ENCODE measurements around the gene PPP3CA. TPM values are rescaled to one million over a fixed set of nuclear protein-coding genes. Genes with fewer than 3 reads are reported as not detected.
"Not testable (repeated sequence)": the region's sequence is repeated elsewhere in the genome, so short reads cannot be mapped to it uniquely, and the experiment has no call there.

Gene PPP3CA
- total RNA-seq, 2 experiments from 2014 or later: 31.1 to 33.4 TPM

DNA sequence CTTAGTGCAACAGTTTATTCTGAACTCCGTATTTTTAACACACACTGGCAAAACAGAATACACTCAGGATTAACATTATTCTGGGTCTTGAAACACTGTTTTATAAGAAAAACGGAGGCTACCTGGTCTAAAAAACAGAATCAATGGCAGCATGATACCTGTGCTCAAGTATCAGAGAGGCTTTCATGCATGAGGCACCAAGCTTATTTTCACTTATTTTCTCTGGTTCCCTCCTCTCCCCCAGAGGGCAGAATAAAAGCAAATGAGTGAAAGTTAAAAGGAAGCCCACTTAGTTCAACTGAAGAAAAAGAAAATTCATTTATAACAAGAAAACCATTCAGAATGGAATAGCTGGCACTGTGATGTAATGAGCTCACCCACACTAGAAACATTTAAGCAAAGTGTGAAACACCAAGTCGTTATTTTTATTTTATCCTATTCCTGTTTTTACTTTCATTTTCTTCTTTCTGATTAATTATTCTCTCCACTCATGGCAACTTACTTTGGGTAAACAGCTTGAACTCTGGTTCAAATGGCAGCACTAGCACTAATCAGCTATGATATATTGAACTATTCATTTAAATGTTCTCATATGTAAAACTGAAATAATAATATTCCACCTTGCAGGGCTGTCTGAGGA, 211.8 kb downstream of the PPP3CA start:
- Mint-ChIP-seq H3K4me3 (peak overlapping the region; percentile 44), H3K9me3 (peaks cover 11% of the 10 kb centered on the region), H3K27ac (peak overlapping the region; percentile 23), H3K4me1 (peaks cover 11% of the 10 kb centered on the region), H3K27me3 (no peaks in the 10 kb centered on the region), H3K36me3 (peaks cover 14% of the 10 kb centered on the region)
- POLR2A ChIA-PET: no interaction called here
- no peak for ATAC-seq (ENCODE audit: low read depth)
- DNase-seq: no peak

DNA sequence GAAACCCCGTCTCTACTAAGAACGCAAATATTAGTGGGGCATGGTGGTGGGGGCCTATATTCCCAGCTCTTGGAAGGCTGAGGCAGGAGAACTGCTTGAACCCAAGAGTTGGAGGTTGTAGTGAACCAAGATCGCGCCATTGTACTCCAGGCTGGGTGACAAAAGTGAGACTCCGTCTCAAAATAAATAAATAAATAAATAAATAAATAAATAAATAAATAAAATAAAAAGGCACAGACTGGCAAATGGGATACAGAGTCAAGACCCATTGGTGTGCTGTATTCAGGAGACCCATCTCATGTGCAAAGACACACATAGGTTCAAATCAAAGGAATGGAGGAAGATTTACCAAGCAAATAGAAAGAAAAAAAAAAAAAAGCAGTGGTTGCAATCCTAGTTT, 216.3 kb downstream of the PPP3CA start:
- H3K4me1 Mint-ChIP-seq: peaks cover 11% of the 10 kb centered on the region
- H3K27ac Mint-ChIP-seq; DNase-seq; H3K27me3 Mint-ChIP-seq; POLR2A ChIA-PET; ATAC-seq (ENCODE audit: low read depth); H3K4me3 Mint-ChIP-seq: not testable (repeated sequence)
- H3K36me3 Mint-ChIP-seq: peaks cover 18% of the 10 kb centered on the region
- H3K9me3 Mint-ChIP-seq: peaks cover 13% of the 10 kb centered on the region

DNA sequence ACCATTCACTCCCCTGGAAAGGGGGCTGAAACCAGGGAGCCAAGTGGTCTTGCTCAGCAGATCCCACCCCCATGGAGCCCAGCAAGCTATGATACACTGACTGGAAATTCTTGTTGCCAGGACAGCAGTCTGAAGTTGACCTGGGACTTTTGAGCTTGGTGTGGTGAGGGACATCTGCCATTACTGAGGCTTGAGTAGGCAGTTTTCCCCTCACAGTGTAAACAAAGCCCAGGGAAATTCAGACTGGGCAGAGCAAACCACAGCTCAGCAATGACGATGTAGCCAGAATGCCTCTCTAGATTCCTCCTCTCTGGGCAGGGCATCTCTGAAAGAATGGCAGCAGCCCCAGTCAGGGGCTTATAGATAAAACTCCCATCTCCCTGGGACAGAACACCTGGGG, 218.4 kb downstream of the PPP3CA start:
- DNase-seq; H3K9me3 Mint-ChIP-seq; ATAC-seq (ENCODE audit: low read depth); H3K4me1 Mint-ChIP-seq; H3K27me3 Mint-ChIP-seq; H3K27ac Mint-ChIP-seq; H3K4me3 Mint-ChIP-seq; POLR2A ChIA-PET: not testable (repeated sequence)
- H3K36me3 Mint-ChIP-seq: peaks cover 14% of the 10 kb centered on the region

DNA sequence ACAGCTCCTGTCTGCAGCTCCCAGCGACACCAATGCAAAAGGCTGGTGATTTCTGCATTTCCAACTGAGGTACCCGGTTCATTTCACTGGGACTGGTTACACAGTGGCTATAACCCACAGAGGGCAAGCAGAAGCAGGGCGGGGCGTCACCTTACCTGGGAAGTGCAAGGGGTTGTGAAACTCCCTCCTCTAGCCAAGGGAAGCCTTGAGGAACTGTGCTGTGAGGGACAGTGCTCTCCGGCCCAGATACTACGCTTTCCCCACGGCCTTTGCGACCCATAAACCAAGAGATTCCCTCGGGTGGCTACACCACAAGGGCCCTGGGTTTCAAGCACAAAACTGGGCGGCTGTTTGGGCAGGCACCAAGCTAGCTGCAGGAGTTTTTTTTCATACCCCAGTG, 218.9 kb downstream of the PPP3CA start:
- no peak overlapping the region for H3K4me3 Mint-ChIP-seq
- POLR2A ChIA-PET: no interaction called here

DNA sequence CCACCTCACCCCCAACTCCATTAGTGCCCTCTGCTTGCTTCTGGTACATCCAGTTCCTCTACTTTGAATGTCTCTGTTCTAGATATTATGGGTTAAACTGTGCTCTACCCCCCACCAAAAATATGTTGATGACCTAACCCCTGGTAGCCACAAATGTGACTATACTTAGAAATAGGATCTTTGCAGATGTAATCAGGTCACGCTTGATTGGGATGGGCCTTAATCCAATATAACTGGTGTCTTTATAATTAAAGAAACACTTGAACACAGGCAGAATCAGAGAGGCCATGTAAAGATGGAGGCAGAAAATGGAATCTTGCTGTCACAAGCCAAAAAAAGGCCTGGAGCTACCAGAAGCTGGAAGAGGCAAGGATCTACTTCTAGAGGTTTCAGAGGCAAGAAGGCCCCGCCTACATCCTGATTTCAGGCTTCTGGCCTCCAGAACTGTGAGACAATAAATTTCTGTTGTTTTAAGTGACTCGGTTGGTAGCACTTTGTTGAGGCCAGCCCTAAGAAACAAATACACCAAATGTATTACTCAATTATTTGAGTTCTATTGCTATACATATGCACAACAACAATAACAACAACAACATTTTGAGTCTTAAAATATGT, 220.0 kb downstream of the PPP3CA start:
- no peak for DNase-seq
- Mint-ChIP-seq H3K27me3 (no peaks in the 10 kb centered on the region), H3K27ac (no peak overlapping the region), H3K9me3 (peaks cover 5% of the 10 kb centered on the region), H3K4me3 (no peak overlapping the region), H3K36me3 (peaks cover 9% of the 10 kb centered on the region), H3K4me1 (peaks cover 5% of the 10 kb centered on the region)
- no peak for ATAC-seq (ENCODE audit: low read depth)
- POLR2A ChIA-PET: no interaction called here

More for the DNA sequence above, 218.9 kb downstream of the PPP3CA start:
- Mint-ChIP-seq H3K36me3 (peaks cover 12% of the 10 kb centered on the region), H3K27me3 (no peaks in the 10 kb centered on the region), H3K9me3 (peaks cover 9% of the 10 kb centered on the region), H3K4me1 (peaks cover 4% of the 10 kb centered on the region), H3K27ac (no peak overlapping the region)
- ATAC-seq (ENCODE audit: low read depth): no peak
- DNase-seq: no peak

DNA sequence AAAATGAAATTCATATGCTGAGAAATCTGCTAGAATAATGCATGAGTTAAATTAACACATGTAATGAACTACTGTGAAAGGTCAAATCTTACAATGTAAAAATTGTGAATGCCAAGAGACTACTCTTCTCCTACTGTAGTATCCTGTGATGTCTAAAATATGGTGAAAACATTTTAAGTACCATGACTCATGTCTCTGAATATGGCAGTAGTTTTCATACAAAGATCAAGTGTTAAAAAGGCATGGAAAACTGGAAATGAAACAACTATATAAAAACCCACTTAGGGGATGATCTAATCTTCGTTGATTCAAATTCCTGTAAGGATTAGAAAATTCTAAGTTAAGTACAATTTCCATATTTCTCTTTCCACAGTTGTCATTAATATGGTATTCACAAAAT, 221.3 kb downstream of the PPP3CA start:
- Mint-ChIP-seq H3K9me3 (peaks cover 5% of the 10 kb centered on the region), H3K36me3 (peaks cover 9% of the 10 kb centered on the region), H3K27me3 (no peaks in the 10 kb centered on the region), H3K4me1 (peaks cover 5% of the 10 kb centered on the region), H3K27ac (no peak overlapping the region), H3K4me3 (no peak overlapping the region)
- ATAC-seq (ENCODE audit: low read depth) (no peak), DNase-seq (no peak)
- POLR2A ChIA-PET: no interaction called here

DNA sequence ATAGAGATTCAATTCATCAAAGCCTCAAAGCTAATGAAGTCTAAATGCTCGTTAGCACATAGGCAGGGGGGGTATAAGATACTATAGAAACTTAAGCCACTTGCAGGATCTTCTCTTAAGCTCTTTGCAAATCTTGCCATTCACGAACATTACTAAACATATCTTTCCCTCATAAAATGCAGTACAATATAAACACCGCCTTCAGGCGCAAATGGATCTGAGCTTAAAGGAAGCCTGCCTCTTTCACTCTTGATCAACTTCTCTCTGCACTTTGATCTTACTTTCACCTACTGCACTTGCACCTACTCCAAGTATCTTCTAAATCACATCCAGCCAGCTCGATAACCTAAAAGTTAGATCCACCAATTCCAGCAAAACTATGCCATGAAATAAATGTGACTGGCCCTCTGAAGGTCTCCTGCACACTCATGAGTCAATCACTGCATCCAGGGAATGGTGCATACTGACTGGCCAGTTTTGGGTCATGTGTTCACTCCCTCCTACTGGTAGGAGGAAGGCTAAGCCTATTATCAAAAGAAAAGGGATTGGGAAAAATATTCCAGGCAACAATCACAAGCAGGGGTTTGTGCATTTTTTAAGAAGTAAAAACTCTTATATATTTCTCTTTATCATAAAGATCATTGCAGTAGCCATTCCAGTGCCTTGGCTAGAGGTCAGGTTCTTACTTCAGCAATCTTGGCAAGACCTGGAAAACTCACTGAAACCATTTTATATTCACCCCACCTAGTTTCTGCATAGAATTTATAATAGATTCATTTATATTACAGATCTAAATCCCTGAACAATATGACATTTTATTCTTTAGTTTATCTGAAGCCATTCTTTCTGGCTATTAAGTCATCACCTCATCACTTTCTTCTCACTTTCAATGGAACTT, 222.0 kb downstream of the PPP3CA start:
- POLR2A ChIA-PET: no interaction called here
- no peak for DNase-seq
- H3K4me1 Mint-ChIP-seq: peaks cover 5% of the 10 kb centered on the region
- no peak overlapping the region for H3K27ac Mint-ChIP-seq
- no peak for ATAC-seq (ENCODE audit: low read depth)
- H3K36me3 Mint-ChIP-seq: peaks cover 9% of the 10 kb centered on the region
- no peaks in the 10 kb centered on the region for H3K27me3 Mint-ChIP-seq
- H3K4me3 Mint-ChIP-seq: no peak overlapping the region
- peaks cover 5% of the 10 kb centered on the region for H3K9me3 Mint-ChIP-seq

DNA sequence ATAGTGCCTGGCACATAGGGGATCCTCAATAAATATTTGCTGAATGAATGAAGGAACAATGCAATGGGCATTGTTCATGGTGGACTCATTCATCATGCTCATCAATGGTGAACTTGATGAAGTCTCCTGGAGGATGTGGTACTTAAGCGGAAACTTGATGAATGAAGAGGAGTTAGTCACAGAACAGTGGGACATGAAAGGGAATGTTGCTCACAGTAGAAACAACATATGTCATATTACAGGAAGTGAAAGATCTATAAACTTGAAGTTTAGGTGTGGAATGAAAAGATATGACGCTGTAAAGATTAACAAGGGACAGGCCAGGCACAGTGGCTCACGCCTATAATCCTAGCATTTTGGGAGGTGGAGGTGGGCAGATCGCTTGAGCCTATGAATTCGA, 224.1 kb downstream of the PPP3CA start:
- H3K4me3 Mint-ChIP-seq: no peak overlapping the region
- DNase-seq (no peak), ATAC-seq (ENCODE audit: low read depth) (no peak)
- no peaks in the 10 kb centered on the region for H3K27me3 Mint-ChIP-seq
- H3K27ac Mint-ChIP-seq: no peak overlapping the region
- peaks cover 2% of the 10 kb centered on the region for H3K9me3 Mint-ChIP-seq
- POLR2A ChIA-PET: no interaction called here
- H3K36me3 Mint-ChIP-seq: peaks cover 7% of the 10 kb centered on the region
- H3K4me1 Mint-ChIP-seq: peaks cover 5% of the 10 kb centered on the region

DNA sequence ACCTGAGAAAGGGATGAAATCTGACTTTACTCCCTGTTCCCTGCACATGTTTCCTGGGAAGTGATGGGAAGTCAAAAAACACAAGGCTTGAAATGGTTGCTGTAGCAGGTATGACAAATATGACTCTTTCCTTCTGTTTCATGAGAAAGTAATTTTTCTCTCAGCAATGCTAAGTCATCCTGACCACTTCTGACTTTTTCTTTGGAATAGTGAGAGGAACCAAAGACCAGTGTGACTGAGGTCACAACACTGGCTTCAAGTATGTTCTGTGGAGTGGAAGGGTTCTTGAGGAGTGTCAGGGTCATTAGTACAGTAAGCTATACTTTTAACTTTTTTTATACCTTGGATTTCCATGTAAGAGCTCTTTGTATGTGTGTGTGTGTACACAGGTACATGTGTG, 225.3 kb downstream of the PPP3CA start:
- DNase-seq (no peak), ATAC-seq (ENCODE audit: low read depth) (no peak)
- Mint-ChIP-seq H3K4me1 (peaks cover 5% of the 10 kb centered on the region), H3K27ac (no peak overlapping the region), H3K4me3 (no peak overlapping the region), H3K36me3 (peaks cover 7% of the 10 kb centered on the region), H3K27me3 (no peaks in the 10 kb centered on the region), H3K9me3 (peaks cover 2% of the 10 kb centered on the region)
- POLR2A ChIA-PET: no interaction called here

DNA sequence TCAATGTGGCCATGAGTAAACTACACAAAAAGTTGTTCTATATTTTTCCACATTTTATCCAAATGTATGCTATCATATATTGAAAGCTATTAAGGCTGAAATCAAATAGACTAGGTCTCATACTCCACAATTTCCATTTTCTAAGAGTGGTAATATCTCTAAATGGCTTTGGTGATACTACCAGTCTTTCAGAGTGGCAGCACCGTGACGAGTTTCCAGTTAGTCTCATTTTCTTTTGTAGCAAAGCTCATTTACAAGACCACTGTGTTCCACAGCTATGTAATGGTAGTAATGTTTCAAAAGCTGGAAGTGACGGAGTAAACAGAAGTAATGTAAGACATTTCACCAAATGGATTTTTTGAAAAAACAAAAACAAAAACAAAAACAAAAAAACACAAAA, 228.2 kb downstream of the PPP3CA start:
- no peak for DNase-seq
- no peak overlapping the region for H3K27ac Mint-ChIP-seq
- ATAC-seq (ENCODE audit: low read depth): no peak
- POLR2A ChIA-PET: no interaction called here
- H3K4me1 Mint-ChIP-seq: peaks cover 1% of the 10 kb centered on the region
- H3K9me3 Mint-ChIP-seq: no peaks in the 10 kb centered on the region
- no peaks in the 10 kb centered on the region for H3K27me3 Mint-ChIP-seq
- H3K4me3 Mint-ChIP-seq: no peak overlapping the region
- peaks cover 3% of the 10 kb centered on the region for H3K36me3 Mint-ChIP-seq

DNA sequence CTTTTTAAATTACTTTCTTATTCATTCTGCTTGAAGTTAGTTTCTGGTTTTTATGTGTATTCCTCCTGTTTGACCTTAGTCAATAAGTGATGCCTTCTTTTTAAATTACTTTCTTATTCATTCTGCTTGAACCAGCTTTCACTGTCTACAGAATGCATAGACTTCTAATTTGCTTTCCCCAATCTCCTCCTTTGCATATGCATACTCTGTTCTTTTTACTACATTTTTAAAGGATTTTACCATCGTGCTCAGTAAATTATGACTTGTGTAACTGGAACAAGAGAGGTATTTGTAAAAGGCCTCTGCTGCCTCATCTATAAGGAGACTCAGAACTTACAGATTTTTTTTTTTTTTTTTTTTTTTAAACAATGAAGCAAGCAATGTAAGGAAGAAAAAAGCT, 228.7 kb downstream of the PPP3CA start:
- Mint-ChIP-seq H3K27me3 (no peaks in the 10 kb centered on the region), H3K27ac (no peak overlapping the region), H3K9me3 (no peaks in the 10 kb centered on the region), H3K4me1 (peaks cover 1% of the 10 kb centered on the region), H3K36me3 (peaks cover 3% of the 10 kb centered on the region), H3K4me3 (no peak overlapping the region)
- DNase-seq: no peak
- ATAC-seq (ENCODE audit: low read depth): no peak
- POLR2A ChIA-PET: no interaction called here

DNA sequence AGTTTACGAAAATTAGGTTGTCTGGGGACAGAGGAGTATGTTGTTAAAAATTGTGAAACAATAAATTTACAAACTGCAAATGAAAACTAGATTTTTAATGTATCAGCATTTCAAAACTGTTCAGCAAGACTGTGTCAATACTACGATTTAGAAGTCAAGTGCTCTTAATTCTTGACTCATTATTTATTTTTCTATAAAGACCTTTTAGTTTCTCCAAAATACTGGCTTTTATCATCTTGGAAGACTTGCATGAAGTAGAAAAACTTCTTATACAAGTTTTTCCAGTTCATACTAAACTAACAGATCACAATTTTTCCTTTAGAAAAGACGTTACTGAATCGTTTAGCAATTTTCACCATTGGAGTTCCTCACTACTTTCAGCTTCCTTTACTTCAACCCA, 231.4 kb downstream of the PPP3CA start:
- H3K9me3 Mint-ChIP-seq: no peaks in the 10 kb centered on the region
- H3K4me1 Mint-ChIP-seq: no peaks in the 10 kb centered on the region
- no peaks in the 10 kb centered on the region for H3K27me3 Mint-ChIP-seq
- H3K36me3 Mint-ChIP-seq: peaks cover 1% of the 10 kb centered on the region
- DNase-seq (no peak), ATAC-seq (ENCODE audit: low read depth) (no peak)
- no peak overlapping the region for H3K4me3 Mint-ChIP-seq
- no peak overlapping the region for H3K27ac Mint-ChIP-seq
- POLR2A ChIA-PET: no interaction called here

DNA sequence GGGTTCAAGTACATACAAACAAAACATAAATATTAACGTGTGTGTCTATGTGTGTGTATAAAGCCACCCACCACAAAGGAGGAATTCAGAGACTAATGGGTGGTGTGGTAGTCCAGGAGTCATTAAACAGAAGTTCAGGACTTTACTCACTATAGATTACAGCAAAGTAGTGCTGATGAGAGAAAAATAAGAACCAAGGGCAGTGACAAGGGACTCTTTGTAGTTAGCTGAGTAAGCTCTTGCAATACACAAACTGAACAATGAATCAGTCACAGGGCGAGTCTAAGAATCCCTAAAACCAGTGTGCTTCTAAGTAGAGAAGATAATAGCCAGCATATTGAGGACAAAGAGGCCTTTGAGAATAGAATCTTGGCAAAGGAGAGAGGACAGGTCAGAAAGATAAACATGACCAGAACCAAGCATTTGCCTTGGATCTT, 232.4 kb downstream of the PPP3CA start:
- no peaks in the 10 kb centered on the region for H3K4me1 Mint-ChIP-seq
- no peaks in the 10 kb centered on the region for H3K27me3 Mint-ChIP-seq
- POLR2A ChIA-PET: no interaction called here
- DNase-seq (no peak), ATAC-seq (ENCODE audit: low read depth) (no peak)
- no peak overlapping the region for H3K4me3 Mint-ChIP-seq
- H3K36me3 Mint-ChIP-seq: peaks cover 1% of the 10 kb centered on the region
- H3K27ac Mint-ChIP-seq: no peak overlapping the region
- H3K9me3 Mint-ChIP-seq: no peaks in the 10 kb centered on the region

All from activated naive CD8-positive, alpha-beta T cell treated with anti-CD3 and anti-CD28 coated beads, Interleukin-2, amount 10 ng/mL, durations not matched to agents 7 days and 5 days (primary cell).